SU-DHL-6 (cell line): ENCODE measurements around the gene RNF14.

Source experiments
- H2AFZ ChIP-seq: fragments of 200-600 bp; sonication (generic); 2 replicates; pipeline ENCODE4 v1.6.1; 2014; ENCODE audit warnings: low read depth, mild to moderate bottlenecking, moderate library complexity, mixed read lengths, antibody characterized with exemption, low read length; ENCODE audit not compliant: severe bottlenecking
- H3F3A ChIP-seq: fragments of 200-600 bp; shearing (Covaris generic); 2 replicates; pipeline ENCODE4 v1.6.0; 2016; ENCODE audit warnings: antibody characterized with exemption, mild to moderate bottlenecking; ENCODE audit not compliant: insufficient read depth
- H3K27ac ChIP-seq: fragments of 200-600 bp; sonication (generic); 2 replicates; pipeline ENCODE4 v1.5.1; 2016; ENCODE audit warnings: low read depth, mild to moderate bottlenecking, low read length, moderate library complexity, mixed read lengths
- H3K27me3 ChIP-seq: fragments of 200-600 bp; sonication (generic), shearing (Covaris generic); 2 replicates; pipeline ENCODE4 v1.6.0; 2014; ENCODE audit warnings: mild to moderate bottlenecking, low read length
- H3K36me3 ChIP-seq: fragments of 200-600 bp; sonication (generic); 2 replicates; pipeline ENCODE4 v1.6.1; 2014; ENCODE audit warnings: mild to moderate bottlenecking, low read length, mixed read lengths
- H3K4me2 ChIP-seq: fragments of 300-600, 200-600 bp; shearing (Covaris generic), sonication (generic); 2 replicates; pipeline ENCODE4 v1.6.0; 2014; ENCODE audit warnings: low read length, low read depth, mild to moderate bottlenecking; ENCODE audit not compliant: poor library complexity, severe bottlenecking
- H3K4me3 ChIP-seq: fragments of 200-600 bp; sonication (generic); 2 replicates; pipeline ENCODE4 v1.5.1; 2014; ENCODE audit warnings: antibody characterized with exemption, low read length, mild to moderate bottlenecking, mixed read lengths; ENCODE audit not compliant: insufficient read depth, poor library complexity, severe bottlenecking
- H3K79me2 ChIP-seq: fragments of 200-600 bp; sonication (generic); 2 replicates; pipeline ENCODE4 v1.6.1; 2014; ENCODE audit warnings: mild to moderate bottlenecking, low read length, moderate library complexity; ENCODE audit not compliant: insufficient read depth
- H3K9ac ChIP-seq: fragments of 200-600 bp; sonication (generic); 2 replicates; pipeline ENCODE4 v1.7.0; 2014; ENCODE audit warnings: mild to moderate bottlenecking, low read length
- H3K9me2 ChIP-seq: fragments of 200-600 bp; sonication (generic); replicated peaks from 2 replicates; pipeline ENCODE4 v1.6.1; 2014; ENCODE audit warnings: low read length; ENCODE audit not compliant: insufficient read depth
- H3K9me3 ChIP-seq: fragments of 200-600 bp; sonication (generic); 2 replicates; pipeline ENCODE4 v1.6.1; 2014; ENCODE audit warnings: low read length, mixed read lengths; ENCODE audit not compliant: insufficient read depth
- H4K20me1 ChIP-seq: fragments of 200-600 bp; sonication (generic); 2 replicates; pipeline ENCODE4 v1.6.1; 2014; ENCODE audit warnings: low read depth, mild to moderate bottlenecking, antibody characterized with exemption, low read length, moderate library complexity, mixed read lengths
- CTCF ChIP-seq: fragments of 200-600 bp; sonication (generic); IDR thresholded peaks from one replicate; pipeline ENCODE4 v1.5.1; 2017; ENCODE audit warnings: antibody characterized with exemption, mild to moderate bottlenecking, low read length, moderate library complexity; ENCODE audit not compliant: insufficient read depth, poor library complexity, severe bottlenecking
- EZH2phosphoT487 ChIP-seq: fragments of 200-600 bp; sonication (generic), shearing (Covaris generic); conservative IDR thresholded peaks from 2 replicates; pipeline ENCODE4 v1.6.1; 2018; ENCODE audit warnings: mild to moderate bottlenecking, antibody characterized with exemption, low read length, moderate library complexity, mixed read lengths

The RNF14 gene

GRCh38 chr5:141923448-141924313 is 45.2 kb upstream of the RNF14 start, which contains the start of gene DELE1:
Gene DELE1, plus strand, starts transcription at chr5:141923871. Its CDS starts 71 bp downstream, at chr5:141923942.
- Histone ChIP-seq H3K9me2 (no peaks in the 10 kb centered on the region), H3F3A (peaks cover 6% of the 10 kb centered on the region; the same call in 1 of the 2 replicates), H2AFZ (peak within 1 kb of the TSS; percentile 87), H3K4me3 (peak within 1 kb of the TSS; percentile 88), H3K27me3 (no peaks in the 10 kb centered on the region), H3K4me2 (peak within 1 kb of the TSS; percentile 82), H4K20me1 (no peaks in the 10 kb centered on the region), H3K36me3 (0 out of 2 replicates have a peak, but pooled peaks cover 4% of the 10 kb centered on the region), H3K9me3 (no peaks in the 10 kb centered on the region), H3K27ac (peak within 1 kb of the TSS; percentile 83), H3K79me2 (peaks cover 14% of the 10 kb centered on the region), H3K9ac (peak within 1 kb of the TSS; percentile 72)
- TF ChIP-seq EZH2phosphoT487, result no peak
- no peak for TF ChIP-seq CTCF

- Histone ChIP-seq H3K9me3 (no peaks in the 10 kb centered on the region), H3K4me3 (no peak overlapping the region), H3K9ac (no peak overlapping the region), H4K20me1 (no peaks in the 10 kb centered on the region), H3K36me3 (0 out of 2 replicates have a peak, but pooled peaks cover 4% of the 10 kb centered on the region), H3F3A (peaks cover 6% of the 10 kb centered on the region; the same call in 1 of the 2 replicates), H3K27ac (no peak overlapping the region), H2AFZ (no peak overlapping the region), H3K4me2 (no peak overlapping the region), H3K9me2 (no peaks in the 10 kb centered on the region), H3K27me3 (no peaks in the 10 kb centered on the region), H3K79me2 (peaks cover 14% of the 10 kb centered on the region)
- no peak for TF ChIP-seq CTCF
- TF ChIP-seq EZH2phosphoT487, result no peak
Observed at GRCh38 chr5:141926434-141926833, 42.5 kb upstream of the RNF14 start.

GRCh38 chr5:141928051-141928450 is 40.9 kb upstream of the RNF14 start:
- H3K9me2 ChIP-seq, result no peaks in the 10 kb centered on the region
- no peak overlapping the region for H3K9ac ChIP-seq
- H3K36me3 ChIP-seq, result 0 out of 2 replicates have a peak, but pooled peaks cover 4% of the 10 kb centered on the region
- no peaks in the 10 kb centered on the region for H3F3A ChIP-seq
- no peaks in the 10 kb centered on the region for H4K20me1 ChIP-seq
- no peak overlapping the region for H3K4me3 ChIP-seq
- H3K79me2 ChIP-seq, result peaks cover 14% of the 10 kb centered on the region
- no peak overlapping the region for H2AFZ ChIP-seq
- H3K4me2 ChIP-seq, result no peak overlapping the region
- H3K27ac ChIP-seq, result no peak overlapping the region
- H3K9me3 ChIP-seq, result no peaks in the 10 kb centered on the region
- TF ChIP-seq EZH2phosphoT487 (no peak), CTCF (no peak)
- no peaks in the 10 kb centered on the region for H3K27me3 ChIP-seq
